Choroid plexus epithelial cell (primary cell): ENCODE results near the gene LAPTM5.

Source experiments
- DNase-seq: peaks from one replicate; pipeline ENCODE4 v3.0.0-alpha.2; 2010; ENCODE audit warnings: low read depth
- H3K4me3 ChIP-seq: 2 replicates; pipeline ENCODE4 v1.5.1; 2011; ENCODE audit warnings: low read depth, mild to moderate bottlenecking, control low read depth, low read length, moderate library complexity
- CTCF ChIP-seq: conservative IDR thresholded peaks from 2 replicates; pipeline ENCODE4 v1.5.1; 2011; ENCODE audit warnings: low read depth, mild to moderate bottlenecking, control low read depth, inconsistent platforms, low read length, moderate library complexity

Gene LAPTM5

GRCh38 chr1:30754684-30755171 is 2.8 kb downstream of the LAPTM5 start:
- no peak for TF ChIP-seq CTCF
- H3K4me3 ChIP-seq, result no peak overlapping the region
- no peak for DNase-seq

GRCh38 chr1:30753660-30754123 is 3.9 kb downstream of the LAPTM5 start:
- H3K4me3 ChIP-seq, result no peak overlapping the region
- TF ChIP-seq CTCF, result no peak
- DNase-seq, result no peak

GRCh38 chr1:30753118-30753517 is 4.5 kb downstream of the LAPTM5 start:
- no peak overlapping the region for H3K4me3 ChIP-seq
- TF ChIP-seq CTCF, result no peak
- DNase-seq, result no peak

GRCh38 chr1:30752651-30752908 is 5.0 kb downstream of the LAPTM5 start:
- H3K4me3 ChIP-seq, result no peak overlapping the region
- no peak for TF ChIP-seq CTCF
- no peak for DNase-seq

DNA sequence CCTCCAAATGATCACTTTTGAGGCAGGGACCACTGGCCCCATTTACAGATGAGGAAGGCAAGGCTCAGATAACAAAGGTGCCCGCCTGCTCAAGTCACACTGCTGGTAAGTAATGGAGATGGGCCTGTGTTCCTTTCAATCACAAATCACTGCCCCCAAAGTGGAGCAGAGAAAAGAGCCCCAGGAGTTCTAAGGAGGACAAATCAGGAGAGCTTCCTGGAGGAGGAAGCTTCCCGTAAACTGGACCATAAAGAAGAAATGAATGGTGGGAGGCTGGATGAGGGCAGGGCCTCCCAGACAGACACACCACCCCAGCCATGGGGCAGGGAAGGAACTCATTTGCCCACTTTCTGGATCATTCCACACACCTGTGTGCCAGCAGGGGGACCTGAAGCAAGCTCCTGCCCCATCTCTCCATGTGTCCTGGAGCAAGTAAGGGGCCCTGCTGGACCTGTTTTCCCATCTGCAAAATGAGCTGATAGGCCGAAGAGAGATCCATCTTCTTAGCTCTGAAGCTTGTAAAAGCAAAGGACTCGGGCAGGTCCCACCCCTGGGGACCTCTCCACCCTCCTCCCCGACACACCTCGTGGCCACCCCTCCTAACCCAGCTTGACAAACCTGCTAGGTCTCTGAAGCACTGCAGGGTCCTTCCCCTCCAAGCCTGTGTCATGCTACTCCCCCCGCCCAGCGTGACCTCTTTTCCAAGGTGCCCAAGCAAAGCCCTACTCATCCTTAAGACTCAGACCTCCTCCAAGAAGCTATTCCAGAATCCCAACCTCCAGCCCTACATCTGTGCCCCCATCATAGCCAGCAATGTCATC is 5.5 kb downstream of the LAPTM5 start:
- no peak for TF ChIP-seq CTCF
- DNase-seq, result no peak
- no peak overlapping the region for H3K4me3 ChIP-seq

DNA sequence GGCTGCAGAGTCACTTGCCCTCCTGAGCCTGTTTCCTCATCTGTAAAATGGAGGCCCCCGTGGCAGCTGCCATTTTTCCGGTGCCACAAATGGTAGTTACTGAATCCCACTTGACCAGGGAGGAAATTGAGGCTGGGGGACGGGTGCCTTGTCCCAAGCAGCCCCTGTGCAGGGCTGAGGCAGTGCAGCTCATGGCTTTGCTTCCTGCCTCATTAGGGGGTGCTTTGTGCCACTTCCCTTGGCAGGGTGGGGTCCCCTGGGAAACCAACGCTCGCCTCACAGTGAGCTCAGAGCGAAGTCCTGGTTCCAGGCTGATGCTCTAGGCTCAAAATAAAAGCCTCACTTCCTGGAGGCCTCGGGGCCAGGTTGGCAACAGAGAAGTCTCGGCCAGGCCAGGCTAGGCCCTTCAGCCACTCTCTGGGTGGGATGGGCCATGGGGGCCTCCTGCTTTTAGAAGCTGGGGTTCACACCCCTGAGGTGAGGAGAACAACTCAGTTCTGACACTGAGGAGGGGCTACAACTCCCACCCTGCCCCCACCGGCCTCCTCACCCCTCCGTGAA is 6.8 kb downstream of the LAPTM5 start:
- DNase-seq, result no peak
- no peak for TF ChIP-seq CTCF
- H3K4me3 ChIP-seq, result no peak overlapping the region
